Neural cell (in vitro differentiated cells): ENCODE results near the gene DBN1. TPM values are rescaled to one million over a fixed set of nuclear protein-coding genes. Genes with fewer than 3 reads are reported as not detected.

Source experiments
- H2AFZ ChIP-seq: fragments of 200-600, 300-800 bp; sonication (generic), shearing (Covaris generic); 2 replicates; pipeline ENCODE4 v1.6.0; 2014; ENCODE audit warnings: low read depth, mild to moderate bottlenecking, antibody characterized with exemption, low read length, moderate library complexity
- H3F3A ChIP-seq: fragments of 200-600 bp; shearing (Covaris generic); 2 replicates; pipeline ENCODE4 v1.6.1; 2016; ENCODE audit warnings: mild to moderate bottlenecking, moderate library complexity, mixed read lengths, antibody characterized with exemption, low read length; ENCODE audit not compliant: insufficient read depth, poor library complexity, severe bottlenecking
- H3K27ac ChIP-seq: fragments of 200-600, 300-800 bp; sonication (generic), shearing (Covaris generic); 2 replicates; pipeline ENCODE4 v1.5.1; 2014; ENCODE audit warnings: mild to moderate bottlenecking, low read length, moderate library complexity
- H3K27me3 ChIP-seq: fragments of 300-800, 200-600 bp; sonication (generic), shearing (Covaris generic); 2 replicates; pipeline ENCODE4 v1.6.0; 2014; ENCODE audit warnings: mild to moderate bottlenecking, low read depth, low read length, moderate library complexity; ENCODE audit not compliant: insufficient read depth
- H3K36me3 ChIP-seq: fragments of 300-800, 200-600 bp; sonication (generic), shearing (Covaris generic); 2 replicates; pipeline ENCODE4 v1.5.1; 2014; ENCODE audit warnings: mild to moderate bottlenecking, antibody characterized with exemption, low read length, moderate library complexity; ENCODE audit not compliant: insufficient read depth
- H3K4me2 ChIP-seq: fragments of 300-800, 200-600 bp; sonication (generic), shearing (Covaris generic); 2 replicates; pipeline ENCODE4 v1.6.0; 2014; ENCODE audit warnings: mild to moderate bottlenecking, low read length
- H3K4me3 ChIP-seq: fragments of 300-800, 200-600 bp; sonication (generic), shearing (Covaris generic); 2 replicates; pipeline ENCODE4 v1.5.1; 2014; ENCODE audit warnings: mild to moderate bottlenecking, low read length, moderate library complexity
- H3K79me2 ChIP-seq: fragments of 200-600 bp; shearing (Covaris generic); replicated peaks from 2 replicates; pipeline ENCODE4 v1.6.0; 2014; ENCODE audit warnings: mild to moderate bottlenecking, low read length, moderate library complexity; ENCODE audit not compliant: insufficient read depth
- H3K9ac ChIP-seq: fragments of 300-800, 200-600 bp; sonication (generic), shearing (Covaris generic); 2 replicates; pipeline ENCODE4 v1.6.1; 2016; ENCODE audit warnings: mild to moderate bottlenecking, low read length, mixed read lengths
- H3K9me2 ChIP-seq: fragments of 200-600 bp; shearing (Covaris generic); 2 replicates; pipeline ENCODE4 v1.6.1; 2016; ENCODE audit warnings: mild to moderate bottlenecking, low read length, mixed read lengths; ENCODE audit not compliant: insufficient read depth
- H3K9me3 ChIP-seq: fragments of 200-600, 300-800 bp; sonication (generic), shearing (Covaris generic); 2 replicates; pipeline ENCODE4 v1.6.1; 2016; ENCODE audit warnings: mild to moderate bottlenecking, mixed run types, low read length, moderate library complexity, mixed read lengths
- H4K20me1 ChIP-seq: fragments of 200-600 bp; shearing (Covaris generic); 2 replicates; pipeline ENCODE4 v1.6.1; 2016; ENCODE audit warnings: mild to moderate bottlenecking, mixed run types; ENCODE audit not compliant: insufficient read depth
- EP300 ChIP-seq: fragments of 450-650 bp; conservative IDR thresholded peaks from 2 replicates; pipeline ENCODE4 v1.6.1; 2014; ENCODE audit warnings: antibody characterized with exemption, mild to moderate bottlenecking, moderate library complexity; ENCODE audit not compliant: poor library complexity, severe bottlenecking
- EZH2 ChIP-seq: fragments of 200-600, 300-800 bp; shearing (Covaris generic), sonication (generic); IDR thresholded peaks from 2 replicates; pipeline ENCODE4 v1.6.1; 2014; ENCODE audit warnings: antibody characterized with exemption, low read length, borderline replicate concordance, mild to moderate bottlenecking; ENCODE audit not compliant: insufficient read depth, poor library complexity, severe bottlenecking
- MXI1 ChIP-seq: fragments of 450-650 bp; conservative IDR thresholded peaks from 2 replicates; pipeline ENCODE4 v1.6.1; 2014; ENCODE audit warnings: antibody characterized with exemption, mild to moderate bottlenecking; ENCODE audit not compliant: poor library complexity, severe bottlenecking
- POLR2AphosphoS5 ChIP-seq: IDR thresholded peaks from 2 replicates; pipeline ENCODE4 v1.6.1; 2012
- RAD21 ChIP-seq: fragments of 450-650 bp; conservative IDR thresholded peaks from 2 replicates; pipeline ENCODE4 v1.6.1; 2014; ENCODE audit warnings: antibody characterized with exemption, mild to moderate bottlenecking, moderate library complexity
- SMC3 ChIP-seq: fragments of 450-650 bp; conservative IDR thresholded peaks from 2 replicates; pipeline ENCODE4 v1.6.1; 2014; ENCODE audit warnings: antibody characterized with exemption, mild to moderate bottlenecking, moderate library complexity; ENCODE audit not compliant: poor library complexity
- TAF1 ChIP-seq: IDR thresholded peaks from 2 replicates; pipeline ENCODE4 v1.6.1; 2012; ENCODE audit warnings: low read depth
- polyA plus RNA-seq: library from polyadenylated mRNA; depleted of rRNA; stranded (reverse); fragments of >200 nt; gene quantifications from 2 replicates; pipeline ENCODE4 v1.2.3, GENCODE V29; 2014
- TF ChIP-seq, protein P1 (sequence below): IDR thresholded peaks from 2 replicates; pipeline ENCODE4 v1.6.1; 2012; ENCODE audit warnings: borderline replicate concordance
- TF ChIP-seq, protein P2 (sequence below): fragments of 450-650 bp; IDR thresholded peaks from 2 replicates; pipeline ENCODE4 v1.5.1; 2014; ENCODE audit warnings: antibody characterized with exemption, mild to moderate bottlenecking, moderate library complexity; ENCODE audit not compliant: poor library complexity, severe bottlenecking

DBN1 gene
- polyA plus RNA-seq, 1 donor from 2014 or later = 319 TPM

GRCh38 chr5:177431317-177432142 is 41.9 kb downstream of the DBN1 start:
- H3K9ac ChIP-seq = no peak overlapping the region
- no peak overlapping the region for H2AFZ ChIP-seq
- H3K27me3 ChIP-seq = no peaks in the 10 kb centered on the region
- no peaks in the 10 kb centered on the region for H4K20me1 ChIP-seq
- H3K27ac ChIP-seq = no peak overlapping the region
- peaks cover 18% of the 10 kb centered on the region for H3K79me2 ChIP-seq
- no peak overlapping the region for H3K4me2 ChIP-seq
- no peaks in the 10 kb centered on the region for H3K36me3 ChIP-seq
- H3K9me3 ChIP-seq = no peaks in the 10 kb centered on the region
- H3K9me2 ChIP-seq = no peaks in the 10 kb centered on the region
- H3K4me3 ChIP-seq = no peak overlapping the region
- no peaks in the 10 kb centered on the region for H3F3A ChIP-seq
- TF ChIP-seq MXI1 (no peak), POLR2AphosphoS5 (no peak), EP300 (no peak), SMC3 (no peak), EZH2 (no peak), RAD21 (no peak), TAF1 (no peak)
- TF ChIP-seq, protein P1, sequence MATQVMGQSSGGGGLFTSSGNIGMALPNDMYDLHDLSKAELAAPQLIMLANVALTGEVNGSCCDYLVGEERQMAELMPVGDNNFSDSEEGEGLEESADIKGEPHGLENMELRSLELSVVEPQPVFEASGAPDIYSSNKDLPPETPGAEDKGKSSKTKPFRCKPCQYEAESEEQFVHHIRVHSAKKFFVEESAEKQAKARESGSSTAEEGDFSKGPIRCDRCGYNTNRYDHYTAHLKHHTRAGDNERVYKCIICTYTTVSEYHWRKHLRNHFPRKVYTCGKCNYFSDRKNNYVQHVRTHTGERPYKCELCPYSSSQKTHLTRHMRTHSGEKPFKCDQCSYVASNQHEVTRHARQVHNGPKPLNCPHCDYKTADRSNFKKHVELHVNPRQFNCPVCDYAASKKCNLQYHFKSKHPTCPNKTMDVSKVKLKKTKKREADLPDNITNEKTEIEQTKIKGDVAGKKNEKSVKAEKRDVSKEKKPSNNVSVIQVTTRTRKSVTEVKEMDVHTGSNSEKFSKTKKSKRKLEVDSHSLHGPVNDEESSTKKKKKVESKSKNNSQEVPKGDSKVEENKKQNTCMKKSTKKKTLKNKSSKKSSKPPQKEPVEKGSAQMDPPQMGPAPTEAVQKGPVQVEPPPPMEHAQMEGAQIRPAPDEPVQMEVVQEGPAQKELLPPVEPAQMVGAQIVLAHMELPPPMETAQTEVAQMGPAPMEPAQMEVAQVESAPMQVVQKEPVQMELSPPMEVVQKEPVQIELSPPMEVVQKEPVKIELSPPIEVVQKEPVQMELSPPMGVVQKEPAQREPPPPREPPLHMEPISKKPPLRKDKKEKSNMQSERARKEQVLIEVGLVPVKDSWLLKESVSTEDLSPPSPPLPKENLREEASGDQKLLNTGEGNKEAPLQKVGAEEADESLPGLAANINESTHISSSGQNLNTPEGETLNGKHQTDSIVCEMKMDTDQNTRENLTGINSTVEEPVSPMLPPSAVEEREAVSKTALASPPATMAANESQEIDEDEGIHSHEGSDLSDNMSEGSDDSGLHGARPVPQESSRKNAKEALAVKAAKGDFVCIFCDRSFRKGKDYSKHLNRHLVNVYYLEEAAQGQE = no peak
- TF ChIP-seq, protein P2, sequence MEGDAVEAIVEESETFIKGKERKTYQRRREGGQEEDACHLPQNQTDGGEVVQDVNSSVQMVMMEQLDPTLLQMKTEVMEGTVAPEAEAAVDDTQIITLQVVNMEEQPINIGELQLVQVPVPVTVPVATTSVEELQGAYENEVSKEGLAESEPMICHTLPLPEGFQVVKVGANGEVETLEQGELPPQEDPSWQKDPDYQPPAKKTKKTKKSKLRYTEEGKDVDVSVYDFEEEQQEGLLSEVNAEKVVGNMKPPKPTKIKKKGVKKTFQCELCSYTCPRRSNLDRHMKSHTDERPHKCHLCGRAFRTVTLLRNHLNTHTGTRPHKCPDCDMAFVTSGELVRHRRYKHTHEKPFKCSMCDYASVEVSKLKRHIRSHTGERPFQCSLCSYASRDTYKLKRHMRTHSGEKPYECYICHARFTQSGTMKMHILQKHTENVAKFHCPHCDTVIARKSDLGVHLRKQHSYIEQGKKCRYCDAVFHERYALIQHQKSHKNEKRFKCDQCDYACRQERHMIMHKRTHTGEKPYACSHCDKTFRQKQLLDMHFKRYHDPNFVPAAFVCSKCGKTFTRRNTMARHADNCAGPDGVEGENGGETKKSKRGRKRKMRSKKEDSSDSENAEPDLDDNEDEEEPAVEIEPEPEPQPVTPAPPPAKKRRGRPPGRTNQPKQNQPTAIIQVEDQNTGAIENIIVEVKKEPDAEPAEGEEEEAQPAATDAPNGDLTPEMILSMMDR = no peak

- Histone ChIP-seq H4K20me1 (no peaks in the 10 kb centered on the region), H3K36me3 (no peaks in the 10 kb centered on the region), H3K79me2 (peaks cover 18% of the 10 kb centered on the region), H3F3A (no peaks in the 10 kb centered on the region), H3K9ac (no peak overlapping the region), H3K4me2 (no peak overlapping the region), H3K4me3 (no peak overlapping the region), H3K9me2 (no peaks in the 10 kb centered on the region), H2AFZ (no peak overlapping the region), H3K9me3 (no peaks in the 10 kb centered on the region), H3K27ac (no peak overlapping the region), H3K27me3 (no peaks in the 10 kb centered on the region)
- TF ChIP-seq MXI1 (no peak), EP300 (no peak), POLR2AphosphoS5 (no peak), EZH2 (no peak), SMC3 (no peak), RAD21 (no peak), TAF1 (no peak)
- TF ChIP-seq, protein P1 = no peak
- TF ChIP-seq, protein P2 = no peak
Observed at GRCh38 chr5:177430972-177431316, 42.5 kb downstream of the DBN1 start.
